HG03139 (cell line): Measurements from ENCODE around the gene DSCAML1.

Experiments used
- ATAC-seq: cut with Tn5 transposase; IDR thresholded peaks from one replicate; pipeline ENCODE4 v1.9.1; 2021; ENCODE audit not compliant: unreplicated experiment

DSCAML1 gene

DNA sequence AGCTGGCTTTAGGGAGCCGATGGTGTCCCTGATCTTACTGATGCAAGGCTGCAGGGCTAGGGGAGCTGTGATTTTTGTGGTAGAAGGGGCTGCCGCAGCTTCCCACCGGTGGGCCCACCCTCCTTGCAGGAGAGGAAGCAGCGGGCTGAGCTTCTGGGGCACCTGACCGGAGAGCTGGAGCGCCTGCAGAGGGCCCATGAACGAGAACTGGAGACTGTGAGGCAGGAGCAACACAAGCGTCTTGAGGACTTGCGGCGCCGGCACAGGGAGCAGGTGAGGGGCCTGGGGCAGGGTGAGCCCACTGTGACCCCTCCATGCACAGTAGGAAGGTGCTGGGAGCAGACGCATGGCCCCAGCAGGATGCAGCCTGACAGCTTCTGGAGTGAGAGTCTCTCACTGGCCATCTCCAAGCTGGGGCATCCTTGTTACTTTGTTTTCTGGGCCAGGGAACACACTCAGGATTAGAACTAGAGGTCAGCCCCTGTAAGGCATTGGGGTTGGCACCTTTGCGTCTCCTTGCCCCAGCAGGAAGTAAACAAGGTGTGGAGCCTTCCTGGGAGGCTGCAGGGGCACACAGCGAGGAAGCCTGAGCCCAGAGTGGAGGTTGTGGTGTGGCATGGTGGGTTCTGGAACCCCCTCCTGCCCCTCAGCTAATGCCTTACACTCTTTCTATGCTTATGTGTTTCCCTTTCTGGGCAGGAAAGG lies 402.6 kb downstream of the DSCAML1 start:
- ATAC-seq, result no peak

DNA sequence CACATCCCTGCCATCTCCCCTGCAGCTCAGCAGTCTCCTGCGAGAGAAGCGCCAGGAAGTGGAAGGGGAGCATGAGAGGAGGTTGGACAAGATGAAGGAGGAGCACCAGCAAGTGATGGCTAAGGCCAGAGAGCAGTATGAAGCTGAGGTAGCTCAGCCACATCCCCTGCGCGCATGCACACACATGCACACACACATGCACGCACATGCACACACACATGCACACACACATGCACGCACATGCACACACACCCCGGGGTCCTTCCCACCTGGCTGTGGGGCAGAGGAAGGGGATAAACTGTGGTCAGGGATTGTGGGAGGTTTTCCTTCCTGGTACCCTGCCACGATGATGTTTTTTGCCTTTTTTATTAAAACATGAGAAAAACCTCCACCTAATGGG lies 404.0 kb downstream of the DSCAML1 start:
- ATAC-seq, result no peak

DNA sequence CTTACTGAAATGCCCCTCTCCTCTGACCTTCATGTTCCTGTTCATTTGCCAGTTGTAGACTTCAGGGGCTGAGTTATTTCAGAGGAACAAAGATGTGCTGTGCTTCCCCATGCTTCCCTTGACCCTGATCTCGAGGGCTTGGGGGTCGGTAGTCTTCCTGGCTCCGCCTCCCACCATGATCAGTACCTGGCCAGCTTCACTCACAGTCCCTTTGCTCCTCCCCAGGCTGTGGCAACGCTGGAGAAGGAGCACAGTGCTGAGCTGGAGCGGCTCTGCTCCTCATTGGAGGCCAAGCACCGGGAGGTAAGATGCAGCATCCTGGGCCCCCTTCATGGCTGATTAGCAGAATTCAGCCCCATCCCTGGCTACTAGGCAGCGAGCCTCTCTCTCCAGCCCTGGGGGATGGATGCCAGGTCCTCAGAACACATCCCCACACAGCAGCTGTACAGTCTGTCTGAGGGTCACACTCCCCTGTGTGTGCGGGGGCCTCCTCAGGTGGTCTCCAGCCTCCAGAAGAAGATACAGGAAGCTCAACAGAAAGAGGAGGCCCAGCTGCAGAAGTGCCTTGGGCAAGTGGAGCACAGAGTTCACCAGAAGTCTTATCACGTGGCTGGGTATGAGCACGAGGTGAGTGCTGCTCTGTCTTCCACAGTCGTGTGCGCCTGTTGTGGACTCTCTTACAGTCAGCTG lies 404.9 kb downstream of the DSCAML1 start:
- no peak for ATAC-seq

DNA sequence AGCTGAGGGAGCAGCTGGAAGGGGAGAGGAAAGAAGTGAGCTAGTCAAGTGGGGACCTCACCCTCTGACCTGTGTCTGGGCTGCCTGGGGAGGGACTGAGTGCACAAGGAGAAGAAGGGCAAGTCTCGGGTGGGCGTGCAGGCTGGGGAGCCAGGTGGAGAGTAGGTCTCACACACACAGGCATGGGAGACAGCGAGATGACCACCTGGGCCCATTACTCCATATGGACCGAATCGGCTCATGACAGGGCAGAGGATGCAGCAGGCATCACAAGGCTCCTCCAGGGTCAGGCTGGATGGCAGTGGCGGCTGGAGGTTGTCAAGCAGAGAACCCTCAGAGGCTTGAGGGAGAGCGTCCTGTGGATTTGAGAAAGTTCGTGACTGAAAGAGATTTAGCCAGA lies 405.8 kb downstream of the DSCAML1 start:
- ATAC-seq, result no peak

DNA sequence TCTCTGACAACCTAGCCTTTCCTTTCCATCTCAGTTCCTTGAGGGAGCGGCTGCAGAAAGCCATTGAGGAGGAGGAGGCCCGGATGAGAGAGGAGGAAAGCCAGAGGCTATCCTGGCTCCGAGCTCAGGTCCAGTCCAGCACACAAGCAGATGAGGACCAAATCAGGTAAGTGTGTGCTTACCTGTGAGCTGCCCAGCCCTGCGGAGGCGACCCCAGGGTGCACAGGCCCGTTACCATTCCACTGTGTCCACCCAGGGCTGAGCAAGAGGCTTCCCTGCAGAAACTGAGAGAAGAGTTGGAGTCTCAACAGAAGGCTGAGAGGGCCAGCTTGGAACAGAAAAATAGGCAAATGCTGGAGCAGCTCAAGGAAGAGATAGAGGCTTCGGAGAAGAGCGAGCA lies 406.3 kb downstream of the DSCAML1 start:
- ATAC-seq, result no peak

DNA sequence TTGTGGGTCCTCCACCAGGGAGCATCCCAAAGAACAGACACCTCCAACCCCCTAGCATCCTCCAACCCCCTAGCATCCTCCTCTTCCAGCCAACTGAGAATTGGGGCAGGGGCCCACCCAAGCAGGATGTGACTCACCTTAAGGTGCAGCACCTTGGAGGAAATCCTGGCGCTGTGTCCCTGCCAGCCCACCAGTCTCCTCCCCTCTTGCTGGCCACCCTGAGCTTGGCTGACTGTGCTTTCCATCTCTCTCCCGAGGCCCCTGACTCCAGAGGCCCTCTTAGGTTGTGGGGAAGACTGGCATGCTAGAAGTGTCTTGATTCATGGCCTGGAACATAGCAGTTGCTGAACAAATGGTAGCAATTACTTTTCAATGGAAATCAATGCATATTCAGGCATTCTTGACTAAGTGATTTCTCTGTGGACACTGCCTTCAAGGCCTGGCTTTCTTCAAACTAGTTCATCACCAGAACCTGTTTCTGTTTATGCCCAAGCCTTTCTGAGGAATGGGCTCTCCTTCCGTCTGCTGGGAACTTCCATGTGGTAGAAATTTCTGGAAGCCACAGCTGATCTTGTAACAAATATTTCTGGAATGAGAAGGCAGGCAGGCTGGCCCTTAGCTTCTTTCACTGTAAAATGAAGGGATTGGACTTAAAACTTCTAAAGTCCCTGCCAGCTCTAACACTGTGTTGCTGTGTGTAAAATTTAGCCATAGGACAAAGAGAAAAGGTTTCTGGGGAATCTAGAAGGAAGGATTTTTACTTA lies 408.8 kb downstream of the DSCAML1 start:
- ATAC-seq, result no peak

DNA sequence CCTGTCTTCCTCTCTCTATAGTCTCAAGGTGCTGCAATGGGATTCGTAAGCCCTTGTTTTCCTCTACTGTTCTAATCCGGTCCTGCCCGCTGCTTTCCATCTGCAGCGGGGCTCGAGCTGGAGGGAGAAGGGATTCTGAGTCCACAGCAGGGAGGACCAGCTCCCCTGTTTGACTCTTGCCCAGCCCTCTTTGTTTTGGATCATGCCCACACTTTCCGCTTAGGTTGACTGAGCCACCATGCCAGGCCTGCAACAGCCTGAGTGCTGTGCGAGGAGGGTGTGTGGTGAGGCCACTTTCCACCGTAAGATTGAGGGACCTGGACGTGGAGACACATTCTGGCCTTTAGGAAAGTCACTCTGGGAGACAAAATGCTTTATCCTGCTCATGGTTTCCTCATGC lies 411.1 kb downstream of the DSCAML1 start:
- ATAC-seq, result no peak

DNA sequence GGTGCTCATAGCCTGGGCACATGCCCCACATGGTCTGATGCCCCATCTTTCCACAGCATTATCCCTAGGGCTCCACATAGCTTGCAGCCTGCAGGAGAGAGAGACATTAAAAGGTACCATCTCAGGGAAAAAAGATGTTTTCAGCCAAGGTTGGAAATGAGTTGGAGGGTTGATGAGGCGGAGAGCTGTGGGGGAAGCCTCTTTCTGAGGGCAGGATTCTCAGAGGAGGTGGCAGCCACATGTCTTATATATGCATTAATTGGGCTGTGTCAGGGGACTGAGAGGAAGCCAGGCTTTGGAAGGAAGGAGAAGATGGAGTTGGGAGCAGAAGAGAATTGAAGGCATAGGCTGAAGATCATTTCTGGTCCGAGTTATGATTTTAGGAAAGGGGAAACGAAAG lies 411.5 kb downstream of the DSCAML1 start:
- ATAC-seq, result no peak

DNA sequence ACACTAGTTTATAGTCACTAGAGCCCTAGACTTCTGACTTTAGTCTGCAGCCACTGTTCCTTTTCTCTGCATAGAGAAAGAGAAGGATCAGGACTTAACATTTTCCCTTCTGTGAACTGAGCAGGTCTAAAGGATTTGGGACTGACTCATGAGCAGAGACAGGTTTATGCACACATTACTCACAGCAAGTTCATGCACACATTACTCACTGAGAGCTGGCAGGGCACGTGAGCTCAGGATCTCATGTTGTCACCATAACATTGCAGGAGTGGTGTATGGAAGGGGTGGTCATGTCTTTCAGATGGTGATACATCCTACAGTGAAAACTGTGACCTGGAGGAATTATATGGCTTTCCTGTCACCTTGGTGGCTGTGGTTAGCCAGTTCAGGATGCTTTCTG lies 413.0 kb downstream of the DSCAML1 start:
- no peak for ATAC-seq

DNA sequence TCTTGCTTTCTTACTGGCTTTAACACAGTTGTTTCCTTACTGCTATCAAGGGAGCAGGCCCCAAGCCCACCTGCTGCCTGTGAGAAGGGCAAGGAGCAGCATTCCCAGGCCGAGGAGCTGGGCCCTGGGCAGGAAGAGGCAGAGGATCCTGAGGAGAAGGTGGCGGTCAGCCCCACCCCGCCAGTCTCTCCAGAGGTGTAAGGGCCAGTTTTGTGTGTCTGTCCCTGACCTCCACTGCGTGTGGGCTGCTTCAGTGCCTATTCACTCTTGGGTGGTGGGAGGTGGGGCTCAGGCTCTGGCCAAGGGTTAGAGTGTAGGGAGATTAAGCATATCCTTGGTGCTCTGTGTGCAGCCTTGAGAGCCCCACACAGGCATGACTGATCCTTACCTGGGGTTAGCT lies 414.3 kb downstream of the DSCAML1 start:
- no peak for ATAC-seq

DNA sequence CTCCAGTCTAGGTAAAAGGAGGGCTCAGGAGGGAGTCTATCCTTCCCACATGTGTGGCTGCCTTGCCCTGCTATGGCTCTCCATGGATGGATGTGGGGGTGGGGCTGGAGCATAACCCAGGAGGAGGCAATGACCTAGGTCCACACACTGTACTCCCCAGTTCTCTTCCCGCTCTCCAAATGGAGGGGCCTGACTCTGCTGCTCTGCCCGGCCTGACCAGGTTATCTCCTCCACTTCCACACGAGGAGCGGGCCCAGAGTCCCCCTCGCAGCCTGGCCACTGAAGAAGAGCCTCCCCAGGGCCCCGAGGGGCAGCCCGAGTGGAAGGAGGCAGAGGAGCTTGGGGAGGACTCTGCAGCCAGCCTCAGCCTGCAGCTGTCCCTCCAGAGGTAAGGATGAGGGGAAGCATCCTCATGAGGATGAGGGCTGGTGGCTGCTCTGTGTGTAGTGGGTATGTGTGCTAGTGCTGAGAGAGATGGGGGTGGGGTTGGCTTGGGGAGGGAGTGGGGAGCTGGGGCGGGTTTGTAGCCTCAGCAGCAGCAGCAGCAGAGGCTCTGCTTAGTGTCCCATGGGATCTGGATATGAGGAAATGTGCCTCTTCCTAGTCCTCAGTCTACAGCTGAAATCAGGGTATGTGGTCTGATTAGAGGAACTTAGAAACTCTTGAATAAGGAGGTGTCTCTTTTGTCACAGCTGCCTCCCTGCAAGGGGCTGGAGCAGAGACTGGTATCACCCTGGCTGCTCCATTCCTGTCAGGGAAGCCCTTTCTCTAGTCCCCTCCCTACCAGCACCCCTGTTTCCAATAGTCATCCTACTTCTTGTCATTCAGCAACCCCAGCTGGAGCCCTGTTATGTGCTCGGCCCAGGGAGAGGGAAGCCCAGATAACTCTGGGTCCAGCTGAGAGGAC lies 415.3 kb downstream of the DSCAML1 start:
- no peak for ATAC-seq

DNA sequence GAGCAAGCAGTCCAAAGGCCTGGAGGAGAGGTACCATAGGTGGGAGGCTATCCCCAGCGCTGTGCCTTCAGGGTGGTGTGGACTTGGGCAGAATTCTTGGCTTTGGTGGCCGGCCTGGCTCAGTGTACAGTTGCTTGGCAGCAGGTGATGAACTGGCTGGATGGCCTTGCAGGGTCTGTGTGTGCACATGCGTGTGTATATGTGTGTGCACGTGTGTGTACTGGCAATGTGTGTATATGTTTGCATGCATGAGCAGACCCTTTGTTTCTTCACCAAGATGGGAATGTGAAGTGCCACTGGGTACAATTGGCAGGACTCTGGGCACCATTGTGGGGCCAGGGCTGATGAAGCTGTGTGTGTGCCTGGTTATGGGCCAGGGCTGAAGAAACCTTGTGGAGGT lies 416.3 kb downstream of the DSCAML1 start:
- ATAC-seq, result no peak

DNA sequence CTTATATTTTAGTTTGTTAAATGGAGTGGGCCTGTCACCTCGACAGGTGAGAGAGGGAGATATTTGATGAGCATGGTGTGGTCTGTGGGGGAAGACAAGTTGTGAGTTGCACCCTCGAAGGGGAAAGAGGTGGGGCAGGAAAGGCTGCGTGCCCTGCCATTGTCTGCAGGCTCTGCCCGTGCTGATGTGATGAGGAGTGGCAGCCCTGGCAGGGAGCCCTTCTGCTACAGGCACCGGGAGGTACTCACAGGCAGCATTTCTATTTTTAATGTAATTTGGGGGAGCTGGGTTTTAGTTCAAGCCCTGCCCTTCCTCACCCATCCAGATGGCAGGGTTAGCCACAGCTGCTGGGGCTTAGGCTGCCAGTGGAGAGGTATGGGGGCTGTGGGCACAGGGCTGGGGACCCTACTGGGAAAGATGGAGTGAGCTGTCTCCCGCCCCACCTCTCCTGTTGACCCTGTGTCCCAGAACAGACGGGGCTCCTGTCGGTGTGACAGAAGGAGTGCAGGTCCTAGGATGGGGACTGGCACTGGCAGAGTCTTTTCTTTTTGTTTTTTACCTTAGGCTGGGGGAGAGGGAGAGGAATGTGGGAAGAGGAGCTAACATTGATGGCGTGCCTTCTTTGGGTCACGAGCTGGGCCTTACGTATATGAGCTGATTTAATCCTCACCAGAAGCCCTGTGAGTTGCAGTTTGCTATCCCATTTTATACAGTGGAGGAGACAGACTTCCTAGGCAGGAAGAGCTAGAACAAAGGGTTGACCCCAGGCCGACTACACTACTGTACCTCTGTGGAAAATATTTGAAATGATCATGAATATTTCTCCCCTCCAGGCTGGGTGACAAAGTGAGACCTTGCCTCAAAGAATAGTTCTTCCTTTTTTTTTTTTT lies 417.8 kb downstream of the DSCAML1 start:
- ATAC-seq, result no peak
